Neural cell (in vitro differentiated cells): ENCODE measurements around the gene MYO10. TPM values are rescaled to one million over a fixed set of nuclear protein-coding genes. Genes with fewer than 3 reads are reported as not detected.

ENCODE experiments used
- H2AFZ ChIP-seq: fragments of 200-600, 300-800 bp; sonication (generic), shearing (Covaris generic); 2 replicates; pipeline ENCODE4 v1.6.0; 2014; ENCODE audit warnings: low read depth, mild to moderate bottlenecking, antibody characterized with exemption, low read length, moderate library complexity
- H3F3A ChIP-seq: fragments of 200-600 bp; shearing (Covaris generic); 2 replicates; pipeline ENCODE4 v1.6.1; 2016; ENCODE audit warnings: mild to moderate bottlenecking, moderate library complexity, mixed read lengths, antibody characterized with exemption, low read length; ENCODE audit not compliant: insufficient read depth, poor library complexity, severe bottlenecking
- H3K27ac ChIP-seq: fragments of 200-600, 300-800 bp; sonication (generic), shearing (Covaris generic); 2 replicates; pipeline ENCODE4 v1.5.1; 2014; ENCODE audit warnings: mild to moderate bottlenecking, low read length, moderate library complexity
- H3K27me3 ChIP-seq: fragments of 300-800, 200-600 bp; sonication (generic), shearing (Covaris generic); 2 replicates; pipeline ENCODE4 v1.6.0; 2014; ENCODE audit warnings: mild to moderate bottlenecking, low read depth, low read length, moderate library complexity; ENCODE audit not compliant: insufficient read depth
- H3K36me3 ChIP-seq: fragments of 300-800, 200-600 bp; sonication (generic), shearing (Covaris generic); 2 replicates; pipeline ENCODE4 v1.5.1; 2014; ENCODE audit warnings: mild to moderate bottlenecking, antibody characterized with exemption, low read length, moderate library complexity; ENCODE audit not compliant: insufficient read depth
- H3K4me2 ChIP-seq: fragments of 300-800, 200-600 bp; sonication (generic), shearing (Covaris generic); 2 replicates; pipeline ENCODE4 v1.6.0; 2014; ENCODE audit warnings: mild to moderate bottlenecking, low read length
- H3K4me3 ChIP-seq: fragments of 300-800, 200-600 bp; sonication (generic), shearing (Covaris generic); 2 replicates; pipeline ENCODE4 v1.5.1; 2014; ENCODE audit warnings: mild to moderate bottlenecking, low read length, moderate library complexity
- H3K79me2 ChIP-seq: fragments of 200-600 bp; shearing (Covaris generic); replicated peaks from 2 replicates; pipeline ENCODE4 v1.6.0; 2014; ENCODE audit warnings: mild to moderate bottlenecking, low read length, moderate library complexity; ENCODE audit not compliant: insufficient read depth
- H3K9ac ChIP-seq: fragments of 300-800, 200-600 bp; sonication (generic), shearing (Covaris generic); 2 replicates; pipeline ENCODE4 v1.6.1; 2016; ENCODE audit warnings: mild to moderate bottlenecking, low read length, mixed read lengths
- H3K9me2 ChIP-seq: fragments of 200-600 bp; shearing (Covaris generic); 2 replicates; pipeline ENCODE4 v1.6.1; 2016; ENCODE audit warnings: mild to moderate bottlenecking, low read length, mixed read lengths; ENCODE audit not compliant: insufficient read depth
- H3K9me3 ChIP-seq: fragments of 200-600, 300-800 bp; sonication (generic), shearing (Covaris generic); 2 replicates; pipeline ENCODE4 v1.6.1; 2016; ENCODE audit warnings: mild to moderate bottlenecking, mixed run types, low read length, moderate library complexity, mixed read lengths
- H4K20me1 ChIP-seq: fragments of 200-600 bp; shearing (Covaris generic); 2 replicates; pipeline ENCODE4 v1.6.1; 2016; ENCODE audit warnings: mild to moderate bottlenecking, mixed run types; ENCODE audit not compliant: insufficient read depth
- EP300 ChIP-seq: fragments of 450-650 bp; conservative IDR thresholded peaks from 2 replicates; pipeline ENCODE4 v1.6.1; 2014; ENCODE audit warnings: antibody characterized with exemption, mild to moderate bottlenecking, moderate library complexity; ENCODE audit not compliant: poor library complexity, severe bottlenecking
- EZH2 ChIP-seq: fragments of 200-600, 300-800 bp; shearing (Covaris generic), sonication (generic); IDR thresholded peaks from 2 replicates; pipeline ENCODE4 v1.6.1; 2014; ENCODE audit warnings: antibody characterized with exemption, low read length, borderline replicate concordance, mild to moderate bottlenecking; ENCODE audit not compliant: insufficient read depth, poor library complexity, severe bottlenecking
- MXI1 ChIP-seq: fragments of 450-650 bp; conservative IDR thresholded peaks from 2 replicates; pipeline ENCODE4 v1.6.1; 2014; ENCODE audit warnings: antibody characterized with exemption, mild to moderate bottlenecking; ENCODE audit not compliant: poor library complexity, severe bottlenecking
- POLR2AphosphoS5 ChIP-seq: IDR thresholded peaks from 2 replicates; pipeline ENCODE4 v1.6.1; 2012
- RAD21 ChIP-seq: fragments of 450-650 bp; conservative IDR thresholded peaks from 2 replicates; pipeline ENCODE4 v1.6.1; 2014; ENCODE audit warnings: antibody characterized with exemption, mild to moderate bottlenecking, moderate library complexity
- SMC3 ChIP-seq: fragments of 450-650 bp; conservative IDR thresholded peaks from 2 replicates; pipeline ENCODE4 v1.6.1; 2014; ENCODE audit warnings: antibody characterized with exemption, mild to moderate bottlenecking, moderate library complexity; ENCODE audit not compliant: poor library complexity
- TAF1 ChIP-seq: IDR thresholded peaks from 2 replicates; pipeline ENCODE4 v1.6.1; 2012; ENCODE audit warnings: low read depth
- polyA plus RNA-seq: library from polyadenylated mRNA; depleted of rRNA; stranded (reverse); fragments of >200 nt; gene quantifications from 2 replicates; pipeline ENCODE4 v1.2.3, GENCODE V29; 2014
- TF ChIP-seq, protein P1 (sequence below): IDR thresholded peaks from 2 replicates; pipeline ENCODE4 v1.6.1; 2012; ENCODE audit warnings: borderline replicate concordance
- TF ChIP-seq, protein P2 (sequence below): fragments of 450-650 bp; IDR thresholded peaks from 2 replicates; pipeline ENCODE4 v1.5.1; 2014; ENCODE audit warnings: antibody characterized with exemption, mild to moderate bottlenecking, moderate library complexity; ENCODE audit not compliant: poor library complexity, severe bottlenecking

Gene MYO10
- polyA plus RNA-seq, 1 donor from 2014 or later = 3.2 TPM

DNA sequence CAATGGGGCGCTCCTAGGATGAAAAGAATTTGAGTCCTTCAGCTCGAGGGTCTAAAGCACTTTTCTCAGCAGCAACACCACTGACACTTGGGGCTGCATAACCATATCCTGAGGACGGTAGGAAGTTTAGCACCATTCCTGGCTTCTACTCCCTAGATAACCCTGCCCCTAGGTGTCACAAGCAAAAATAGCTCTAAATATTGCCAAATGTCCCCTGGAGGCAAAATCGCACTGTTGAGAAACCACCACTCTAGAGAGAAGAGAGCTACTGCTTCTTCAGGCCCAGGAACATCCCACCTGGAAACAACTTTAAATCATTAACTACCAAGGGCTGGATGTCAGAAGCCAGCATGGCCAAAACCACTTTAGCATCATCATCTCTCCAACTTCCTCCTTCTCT lies 29.8 kb downstream of the MYO10 start:
- Histone ChIP-seq H3K27me3 (no peaks in the 10 kb centered on the region), H3F3A (no peaks in the 10 kb centered on the region), H3K4me3 (no peak overlapping the region), H2AFZ (no peak overlapping the region), H3K9me3 (no peaks in the 10 kb centered on the region), H3K9ac (no peak overlapping the region), H3K4me2 (no peak overlapping the region), H3K9me2 (no peaks in the 10 kb centered on the region), H4K20me1 (no peaks in the 10 kb centered on the region), H3K36me3 (no peaks in the 10 kb centered on the region), H3K79me2 (no peaks in the 10 kb centered on the region), H3K27ac (no peak overlapping the region)
- no peak for TF ChIP-seq EZH2
- TF ChIP-seq RAD21 = no peak
- TF ChIP-seq, protein P1, sequence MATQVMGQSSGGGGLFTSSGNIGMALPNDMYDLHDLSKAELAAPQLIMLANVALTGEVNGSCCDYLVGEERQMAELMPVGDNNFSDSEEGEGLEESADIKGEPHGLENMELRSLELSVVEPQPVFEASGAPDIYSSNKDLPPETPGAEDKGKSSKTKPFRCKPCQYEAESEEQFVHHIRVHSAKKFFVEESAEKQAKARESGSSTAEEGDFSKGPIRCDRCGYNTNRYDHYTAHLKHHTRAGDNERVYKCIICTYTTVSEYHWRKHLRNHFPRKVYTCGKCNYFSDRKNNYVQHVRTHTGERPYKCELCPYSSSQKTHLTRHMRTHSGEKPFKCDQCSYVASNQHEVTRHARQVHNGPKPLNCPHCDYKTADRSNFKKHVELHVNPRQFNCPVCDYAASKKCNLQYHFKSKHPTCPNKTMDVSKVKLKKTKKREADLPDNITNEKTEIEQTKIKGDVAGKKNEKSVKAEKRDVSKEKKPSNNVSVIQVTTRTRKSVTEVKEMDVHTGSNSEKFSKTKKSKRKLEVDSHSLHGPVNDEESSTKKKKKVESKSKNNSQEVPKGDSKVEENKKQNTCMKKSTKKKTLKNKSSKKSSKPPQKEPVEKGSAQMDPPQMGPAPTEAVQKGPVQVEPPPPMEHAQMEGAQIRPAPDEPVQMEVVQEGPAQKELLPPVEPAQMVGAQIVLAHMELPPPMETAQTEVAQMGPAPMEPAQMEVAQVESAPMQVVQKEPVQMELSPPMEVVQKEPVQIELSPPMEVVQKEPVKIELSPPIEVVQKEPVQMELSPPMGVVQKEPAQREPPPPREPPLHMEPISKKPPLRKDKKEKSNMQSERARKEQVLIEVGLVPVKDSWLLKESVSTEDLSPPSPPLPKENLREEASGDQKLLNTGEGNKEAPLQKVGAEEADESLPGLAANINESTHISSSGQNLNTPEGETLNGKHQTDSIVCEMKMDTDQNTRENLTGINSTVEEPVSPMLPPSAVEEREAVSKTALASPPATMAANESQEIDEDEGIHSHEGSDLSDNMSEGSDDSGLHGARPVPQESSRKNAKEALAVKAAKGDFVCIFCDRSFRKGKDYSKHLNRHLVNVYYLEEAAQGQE = no peak
- TF ChIP-seq MXI1 = no peak
- no peak for TF ChIP-seq TAF1
- TF ChIP-seq EP300 = no peak
- TF ChIP-seq SMC3 = no peak
- TF ChIP-seq, protein P2, sequence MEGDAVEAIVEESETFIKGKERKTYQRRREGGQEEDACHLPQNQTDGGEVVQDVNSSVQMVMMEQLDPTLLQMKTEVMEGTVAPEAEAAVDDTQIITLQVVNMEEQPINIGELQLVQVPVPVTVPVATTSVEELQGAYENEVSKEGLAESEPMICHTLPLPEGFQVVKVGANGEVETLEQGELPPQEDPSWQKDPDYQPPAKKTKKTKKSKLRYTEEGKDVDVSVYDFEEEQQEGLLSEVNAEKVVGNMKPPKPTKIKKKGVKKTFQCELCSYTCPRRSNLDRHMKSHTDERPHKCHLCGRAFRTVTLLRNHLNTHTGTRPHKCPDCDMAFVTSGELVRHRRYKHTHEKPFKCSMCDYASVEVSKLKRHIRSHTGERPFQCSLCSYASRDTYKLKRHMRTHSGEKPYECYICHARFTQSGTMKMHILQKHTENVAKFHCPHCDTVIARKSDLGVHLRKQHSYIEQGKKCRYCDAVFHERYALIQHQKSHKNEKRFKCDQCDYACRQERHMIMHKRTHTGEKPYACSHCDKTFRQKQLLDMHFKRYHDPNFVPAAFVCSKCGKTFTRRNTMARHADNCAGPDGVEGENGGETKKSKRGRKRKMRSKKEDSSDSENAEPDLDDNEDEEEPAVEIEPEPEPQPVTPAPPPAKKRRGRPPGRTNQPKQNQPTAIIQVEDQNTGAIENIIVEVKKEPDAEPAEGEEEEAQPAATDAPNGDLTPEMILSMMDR = no peak
- no peak for TF ChIP-seq POLR2AphosphoS5

DNA sequence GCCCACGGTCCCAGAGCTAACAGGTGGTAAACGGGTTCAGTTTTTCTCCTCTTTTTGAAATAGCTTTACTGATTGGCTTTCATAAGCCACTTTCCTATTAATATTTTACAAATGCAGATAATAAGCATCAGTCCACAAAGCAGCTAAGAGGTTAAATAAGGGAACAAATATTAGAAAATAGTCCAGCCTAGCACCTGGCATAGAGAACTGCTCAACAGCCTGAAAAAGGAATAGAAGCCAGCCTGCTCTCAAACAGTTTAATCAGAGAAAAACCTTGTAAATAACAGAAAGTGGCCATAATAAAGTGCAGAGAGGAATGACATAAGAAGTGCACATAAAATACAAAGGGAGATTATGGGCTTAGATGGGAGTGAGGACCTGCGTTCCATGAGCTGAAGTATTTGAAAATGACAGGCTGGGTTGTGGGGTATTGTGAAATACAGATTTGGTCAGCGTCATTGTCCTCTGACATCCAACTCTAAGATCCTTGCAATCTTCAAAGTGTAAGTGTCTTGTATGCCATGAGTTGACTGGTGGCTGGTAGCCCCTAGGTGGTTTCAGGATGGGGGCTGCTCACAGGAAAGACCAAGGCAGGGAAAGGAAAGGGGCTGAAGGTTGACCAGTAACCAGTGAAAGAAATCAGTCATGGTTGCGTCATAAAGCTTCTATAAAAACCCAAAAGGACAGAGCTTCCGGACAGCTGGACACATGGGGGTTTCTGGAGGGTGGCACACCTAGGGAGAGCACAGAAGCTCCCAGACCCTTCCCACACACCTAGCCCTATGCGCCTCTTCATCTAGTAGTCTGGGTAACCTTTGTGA lies 32.4 kb downstream of the MYO10 start:
- H3K9me3 ChIP-seq = no peaks in the 10 kb centered on the region
- H3K4me2 ChIP-seq = no peak overlapping the region
- TF ChIP-seq EZH2 (no peak), SMC3 (no peak), TAF1 (no peak), POLR2AphosphoS5 (no peak), EP300 (no peak), RAD21 (no peak)
- no peaks in the 10 kb centered on the region for H3K36me3 ChIP-seq
- no peak overlapping the region for H2AFZ ChIP-seq
- no peaks in the 10 kb centered on the region for H3F3A ChIP-seq
- H4K20me1 ChIP-seq = no peaks in the 10 kb centered on the region
- H3K27me3 ChIP-seq = no peaks in the 10 kb centered on the region
- no peaks in the 10 kb centered on the region for H3K9me2 ChIP-seq
- H3K79me2 ChIP-seq = no peaks in the 10 kb centered on the region
- no peak overlapping the region for H3K27ac ChIP-seq
- H3K4me3 ChIP-seq = no peak overlapping the region
- no peak overlapping the region for H3K9ac ChIP-seq
